WERI-Rb-1 (cell line): ENCODE results near the gene PRICKLE2.

Experiments
- DNase-seq: peaks from one replicate; pipeline ENCODE4 v3.0.0-alpha.2; 2020
- H3K27ac ChIP-seq: fragments of 250-450 bp; sonication (Bioruptor Pico); 2 replicates; pipeline ENCODE4 v1.5.1; 2020; ENCODE audit warnings: mild to moderate bottlenecking, moderate library complexity
- H3K27me3 ChIP-seq: fragments of 250-450 bp; sonication (Bioruptor Pico); 2 replicates; pipeline ENCODE4 v1.5.1; 2021; ENCODE audit warnings: mild to moderate bottlenecking, low read depth, moderate library complexity; ENCODE audit not compliant: insufficient read depth, severe bottlenecking
- H3K36me3 ChIP-seq: fragments of 250-450 bp; sonication (Bioruptor Pico); 2 replicates; pipeline ENCODE4 v1.5.1; 2020; ENCODE audit warnings: mild to moderate bottlenecking, moderate library complexity
- H3K4me3 ChIP-seq: 2 replicates; pipeline ENCODE4 v1.5.1; 2011; ENCODE audit warnings: low read depth, mild to moderate bottlenecking, control low read depth, low read length
- H3K9me3 ChIP-seq: fragments of 250-450 bp; sonication (Bioruptor Pico); 2 replicates; pipeline ENCODE4 v1.5.1; 2021; ENCODE audit warnings: mild to moderate bottlenecking, moderate library complexity; ENCODE audit not compliant: severe bottlenecking
- TF ChIP-seq, protein P1 (sequence below): IDR thresholded peaks from 2 replicates; pipeline ENCODE4 v1.5.1; 2011; ENCODE audit warnings: low read depth, mild to moderate bottlenecking, control low read depth, inconsistent platforms, low read length

Gene PRICKLE2

DNA sequence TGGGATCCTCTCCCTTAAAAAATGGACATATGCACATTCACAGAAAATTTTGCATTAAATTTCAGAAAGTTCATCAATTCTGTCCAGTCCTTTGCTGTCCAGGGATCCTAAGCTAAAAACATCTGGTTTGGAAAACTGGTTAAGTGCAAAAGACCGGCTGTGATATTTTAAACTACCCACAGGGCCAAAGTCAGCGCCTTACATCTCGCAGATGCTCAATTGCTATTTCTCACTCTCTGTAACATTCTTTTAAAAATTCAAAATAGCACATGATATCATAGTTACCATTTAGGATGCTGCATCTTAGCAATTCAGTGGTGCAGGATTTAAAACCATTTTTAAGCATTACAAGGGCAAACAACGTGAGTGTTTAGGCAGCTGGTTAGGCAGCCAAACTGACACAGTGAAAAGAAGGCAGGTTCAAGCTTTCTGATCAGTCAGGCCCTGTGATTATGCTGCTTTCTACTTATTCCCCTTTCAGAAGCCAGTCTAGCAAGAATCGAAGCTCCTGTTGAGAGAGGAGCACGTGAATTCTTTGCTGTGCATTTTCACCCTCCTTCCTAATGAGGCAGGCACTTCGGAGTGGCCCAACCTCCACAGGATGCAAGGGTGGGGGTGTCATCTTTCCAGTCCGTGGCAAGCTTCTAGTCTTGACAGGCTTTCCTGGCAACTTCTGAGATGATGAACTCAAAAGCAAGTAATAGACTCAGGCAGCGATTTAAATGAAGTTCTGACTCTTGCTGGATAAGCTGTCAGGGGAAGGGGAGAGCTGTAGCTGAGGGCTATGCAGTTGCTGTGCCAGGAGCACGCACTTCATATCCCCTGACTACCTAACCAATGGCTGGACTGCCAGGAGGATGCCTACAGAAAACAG, 8.8 kb downstream of the PRICKLE2 start:
- Histone ChIP-seq H3K27ac (no peak overlapping the region), H3K36me3 (peaks cover 2% of the 10 kb centered on the region; the same call in 1 of the 2 replicates), H3K27me3 (no peaks in the 10 kb centered on the region), H3K4me3 (no peak overlapping the region), H3K9me3 (no peaks in the 10 kb centered on the region)
- DNase-seq = no peak
- TF ChIP-seq, protein P1, sequence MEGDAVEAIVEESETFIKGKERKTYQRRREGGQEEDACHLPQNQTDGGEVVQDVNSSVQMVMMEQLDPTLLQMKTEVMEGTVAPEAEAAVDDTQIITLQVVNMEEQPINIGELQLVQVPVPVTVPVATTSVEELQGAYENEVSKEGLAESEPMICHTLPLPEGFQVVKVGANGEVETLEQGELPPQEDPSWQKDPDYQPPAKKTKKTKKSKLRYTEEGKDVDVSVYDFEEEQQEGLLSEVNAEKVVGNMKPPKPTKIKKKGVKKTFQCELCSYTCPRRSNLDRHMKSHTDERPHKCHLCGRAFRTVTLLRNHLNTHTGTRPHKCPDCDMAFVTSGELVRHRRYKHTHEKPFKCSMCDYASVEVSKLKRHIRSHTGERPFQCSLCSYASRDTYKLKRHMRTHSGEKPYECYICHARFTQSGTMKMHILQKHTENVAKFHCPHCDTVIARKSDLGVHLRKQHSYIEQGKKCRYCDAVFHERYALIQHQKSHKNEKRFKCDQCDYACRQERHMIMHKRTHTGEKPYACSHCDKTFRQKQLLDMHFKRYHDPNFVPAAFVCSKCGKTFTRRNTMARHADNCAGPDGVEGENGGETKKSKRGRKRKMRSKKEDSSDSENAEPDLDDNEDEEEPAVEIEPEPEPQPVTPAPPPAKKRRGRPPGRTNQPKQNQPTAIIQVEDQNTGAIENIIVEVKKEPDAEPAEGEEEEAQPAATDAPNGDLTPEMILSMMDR = no peak

DNA sequence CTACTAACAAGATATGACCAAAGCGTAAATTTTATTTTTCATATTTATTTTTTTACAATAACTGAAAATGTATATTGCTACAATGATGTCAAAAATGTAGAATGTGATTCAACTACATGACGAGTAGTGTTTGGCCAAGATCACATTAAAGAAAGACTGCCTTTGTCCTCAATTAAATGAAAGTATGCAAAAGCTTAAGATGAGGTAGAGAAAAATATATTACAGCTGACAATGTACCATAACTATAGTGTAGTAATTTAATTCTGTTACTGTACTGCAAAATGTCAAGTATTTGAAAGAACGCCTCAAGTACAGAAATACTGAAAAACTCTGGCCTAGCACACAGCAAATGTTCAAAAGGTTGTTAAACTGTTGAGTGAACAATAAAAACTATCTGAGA, 9.7 kb downstream of the PRICKLE2 start:
- no peak for DNase-seq

DNA sequence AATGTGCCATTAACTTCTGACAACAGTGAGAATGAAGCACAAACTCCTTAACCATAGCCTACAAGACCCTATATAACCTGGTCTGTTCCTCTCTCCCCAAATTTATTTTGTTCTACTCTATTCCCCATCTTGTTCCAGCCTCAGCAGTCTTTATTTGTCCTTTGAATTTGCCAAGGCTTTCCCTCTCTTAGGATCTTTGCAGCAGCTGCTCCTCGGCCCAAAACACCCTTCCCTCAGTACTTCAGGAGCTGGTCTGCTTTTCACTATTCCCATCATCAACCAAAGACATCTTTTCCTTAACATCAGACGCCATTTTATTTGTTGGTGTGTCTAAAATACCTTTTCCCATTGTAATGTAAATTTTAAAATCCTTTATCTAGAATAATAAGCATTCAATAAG, 10.2 kb downstream of the PRICKLE2 start:
- H3K27ac ChIP-seq = no peak overlapping the region
- H3K9me3 ChIP-seq = no peaks in the 10 kb centered on the region
- no peak overlapping the region for H3K4me3 ChIP-seq
- no peaks in the 10 kb centered on the region for H3K27me3 ChIP-seq
- DNase-seq = no peak
- peaks cover 8% of the 10 kb centered on the region for H3K36me3 ChIP-seq
- TF ChIP-seq, protein P1 = no peak

More for the DNA sequence above, 9.7 kb downstream of the PRICKLE2 start:
- no peak overlapping the region for H3K27ac ChIP-seq
- peaks cover 8% of the 10 kb centered on the region for H3K36me3 ChIP-seq
- H3K27me3 ChIP-seq = no peaks in the 10 kb centered on the region
- TF ChIP-seq, protein P1 = no peak
- no peaks in the 10 kb centered on the region for H3K9me3 ChIP-seq
- H3K4me3 ChIP-seq = no peak overlapping the region

DNA sequence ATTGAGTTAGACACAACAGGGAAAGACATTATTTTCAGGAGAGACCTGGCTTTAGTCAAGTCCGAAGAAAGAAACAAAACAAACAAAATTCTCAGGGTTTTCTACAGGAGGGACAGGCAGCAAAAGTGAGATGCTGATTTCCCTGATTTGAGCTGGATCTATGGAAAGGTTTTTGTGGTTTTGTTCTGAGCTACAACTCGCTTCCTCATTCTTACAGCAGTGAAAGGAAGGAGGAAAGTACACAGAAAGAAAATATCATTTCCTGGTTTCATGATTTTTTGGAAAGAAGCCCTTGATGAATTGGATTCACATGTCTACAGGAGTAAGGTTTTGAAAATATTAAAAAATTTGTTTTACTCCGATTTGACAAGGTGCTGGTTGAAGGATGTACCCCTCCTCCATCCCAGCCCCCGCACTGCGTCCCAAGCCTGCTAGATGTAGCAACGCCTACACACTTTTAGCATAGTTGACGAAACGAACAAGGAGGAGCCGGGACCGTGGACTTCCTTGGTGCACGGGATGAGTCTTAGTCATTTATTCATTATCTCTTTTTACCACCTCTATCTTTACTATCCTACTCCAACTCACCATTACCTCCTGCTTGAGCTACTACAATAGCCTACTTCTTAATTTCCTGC, 10.8 kb downstream of the PRICKLE2 start:
- H3K9me3 ChIP-seq = no peaks in the 10 kb centered on the region
- H3K27me3 ChIP-seq = no peaks in the 10 kb centered on the region
- H3K4me3 ChIP-seq = no peak overlapping the region
- TF ChIP-seq, protein P1 = no peak
- H3K27ac ChIP-seq = no peak overlapping the region
- no peak for DNase-seq
- H3K36me3 ChIP-seq = peaks cover 8% of the 10 kb centered on the region

DNA sequence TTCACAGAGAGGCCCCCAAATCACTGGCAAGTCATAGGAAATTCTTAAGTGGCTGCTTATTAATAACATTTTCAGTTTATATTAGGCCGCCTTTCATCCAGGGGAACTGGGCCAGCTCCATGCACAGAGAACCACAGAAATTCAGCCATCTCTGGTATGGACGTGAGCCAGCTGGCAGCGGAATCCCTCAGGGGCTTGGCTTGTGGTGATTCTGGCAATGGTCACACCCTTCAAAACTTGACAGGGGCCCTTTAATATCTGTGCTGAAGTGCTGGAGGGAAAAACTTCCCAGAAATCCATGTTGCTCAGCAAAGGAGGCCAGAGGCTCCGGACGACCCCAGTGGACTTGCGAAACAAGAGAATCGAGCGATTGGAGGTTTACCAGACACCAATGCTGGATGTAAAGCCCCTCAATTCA, 11.3 kb downstream of the PRICKLE2 start:
- no peak overlapping the region for H3K4me3 ChIP-seq
- DNase-seq = no peak
- no peaks in the 10 kb centered on the region for H3K27me3 ChIP-seq
- TF ChIP-seq, protein P1 = no peak
- no peak overlapping the region for H3K27ac ChIP-seq
- H3K36me3 ChIP-seq = peaks cover 8% of the 10 kb centered on the region
- no peaks in the 10 kb centered on the region for H3K9me3 ChIP-seq
